ENCODE results near the gene ABCC9. TPM values are rescaled to one million over a fixed set of nuclear protein-coding genes. Genes with fewer than 3 reads are reported as not detected.

Gene ABCC9
- total and polyA plus RNA-seq, 10 donors, result 0.42 to 21.8 (median 14.2) TPM

DNA sequence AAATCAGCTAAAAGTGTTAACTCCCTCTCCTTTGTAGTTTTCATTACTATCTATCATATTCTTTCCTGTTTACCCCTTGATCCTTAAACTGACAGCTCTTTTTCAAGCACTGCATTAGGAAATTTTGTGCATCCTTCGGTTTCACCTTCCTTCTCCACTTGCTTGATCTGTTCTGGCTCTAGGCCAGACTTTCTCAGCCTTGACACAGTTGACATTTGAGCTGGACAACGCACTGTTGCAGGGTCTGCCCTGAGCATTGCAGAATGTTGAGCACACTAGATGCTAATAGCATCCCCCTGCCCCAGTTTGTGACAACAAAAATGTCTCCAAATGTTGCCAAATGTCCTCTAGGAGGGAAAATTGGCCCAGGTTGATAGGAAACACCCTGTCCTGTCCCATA is 91.3 kb downstream of the ABCC9 start:
- H3K27ac ChIP-seq, result no peak overlapping the region
- intact Hi-C loops (cut with DNase I; ENCODE audit: low total_unique reads), result no loop called here
- no peaks in the 10 kb centered on the region for H3K27me3 ChIP-seq (replicated peaks in 1 of 7)

DNA sequence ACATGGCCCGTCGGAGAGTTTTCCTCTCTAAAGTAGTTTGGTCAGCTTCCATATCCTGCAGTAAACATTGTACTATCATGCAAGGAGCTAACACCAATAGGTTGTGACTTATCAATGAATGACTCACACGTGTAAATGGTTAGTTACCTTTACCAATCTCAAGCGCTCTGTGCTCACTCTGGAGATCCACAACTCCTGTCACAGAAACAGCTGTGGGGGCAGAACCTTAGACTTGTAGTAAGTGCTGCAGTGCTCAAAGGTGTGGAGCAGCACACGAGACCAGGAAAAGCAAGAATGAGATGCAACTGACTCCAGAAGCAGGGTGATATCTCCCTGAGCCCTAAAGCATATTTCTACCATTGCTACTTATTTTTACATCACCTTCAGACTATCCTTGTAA is 93.0 kb downstream of the ABCC9 start:
- H3K36me3 ChIP-seq, result no peaks in the 10 kb centered on the region
- no peaks in the 10 kb centered on the region for H3K9me3 ChIP-seq
- intact Hi-C loops (cut with DNase I; ENCODE audit: low total_unique reads), result no loop called here
- no peaks in the 10 kb centered on the region for H3K4me1 ChIP-seq
- no peak for TF ChIP-seq POLR2A (IDR thresholded peaks at IDR 0.05)
- TF ChIP-seq, protein P1, sequence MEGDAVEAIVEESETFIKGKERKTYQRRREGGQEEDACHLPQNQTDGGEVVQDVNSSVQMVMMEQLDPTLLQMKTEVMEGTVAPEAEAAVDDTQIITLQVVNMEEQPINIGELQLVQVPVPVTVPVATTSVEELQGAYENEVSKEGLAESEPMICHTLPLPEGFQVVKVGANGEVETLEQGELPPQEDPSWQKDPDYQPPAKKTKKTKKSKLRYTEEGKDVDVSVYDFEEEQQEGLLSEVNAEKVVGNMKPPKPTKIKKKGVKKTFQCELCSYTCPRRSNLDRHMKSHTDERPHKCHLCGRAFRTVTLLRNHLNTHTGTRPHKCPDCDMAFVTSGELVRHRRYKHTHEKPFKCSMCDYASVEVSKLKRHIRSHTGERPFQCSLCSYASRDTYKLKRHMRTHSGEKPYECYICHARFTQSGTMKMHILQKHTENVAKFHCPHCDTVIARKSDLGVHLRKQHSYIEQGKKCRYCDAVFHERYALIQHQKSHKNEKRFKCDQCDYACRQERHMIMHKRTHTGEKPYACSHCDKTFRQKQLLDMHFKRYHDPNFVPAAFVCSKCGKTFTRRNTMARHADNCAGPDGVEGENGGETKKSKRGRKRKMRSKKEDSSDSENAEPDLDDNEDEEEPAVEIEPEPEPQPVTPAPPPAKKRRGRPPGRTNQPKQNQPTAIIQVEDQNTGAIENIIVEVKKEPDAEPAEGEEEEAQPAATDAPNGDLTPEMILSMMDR (IDR thresholded peaks at IDR 0.05 in 8 of 11, conservative IDR thresholded peaks at IDR 0.05 in 3 of 11), result no peak
- no peak for TF ChIP-seq POLR2AphosphoS5 (IDR thresholded peaks at IDR 0.05)
- DNase-seq, result no peak
- WGBS, 5 donors, result 80 to 87% (median 83%) methylated on average over 5 of the region's 5 CpGs
- no peaks in the 10 kb centered on the region for H3K27me3 ChIP-seq (replicated peaks in 1 of 7)
- H3K4me3 ChIP-seq, result no peak overlapping the region
- no peak overlapping the region for H3K27ac ChIP-seq

More for the DNA sequence above, 91.3 kb downstream of the ABCC9 start:
- Histone ChIP-seq H3K4me3 (no peak overlapping the region), H3K36me3 (no peaks in the 10 kb centered on the region), H3K9me3 (no peaks in the 10 kb centered on the region), H3K4me1 (no peaks in the 10 kb centered on the region)
- 53 to 77% (median 61%) methylated on average over 2 of the region's 2 CpGs for WGBS, 5 donors
- DNase-seq, result no peak
- TF ChIP-seq, protein P1 (IDR thresholded peaks at IDR 0.05 in 8 of 11, conservative IDR thresholded peaks at IDR 0.05 in 3 of 11), result no peak
- TF ChIP-seq POLR2A (IDR thresholded peaks at IDR 0.05) (no peak), POLR2AphosphoS5 (IDR thresholded peaks at IDR 0.05) (no peak)

DNA sequence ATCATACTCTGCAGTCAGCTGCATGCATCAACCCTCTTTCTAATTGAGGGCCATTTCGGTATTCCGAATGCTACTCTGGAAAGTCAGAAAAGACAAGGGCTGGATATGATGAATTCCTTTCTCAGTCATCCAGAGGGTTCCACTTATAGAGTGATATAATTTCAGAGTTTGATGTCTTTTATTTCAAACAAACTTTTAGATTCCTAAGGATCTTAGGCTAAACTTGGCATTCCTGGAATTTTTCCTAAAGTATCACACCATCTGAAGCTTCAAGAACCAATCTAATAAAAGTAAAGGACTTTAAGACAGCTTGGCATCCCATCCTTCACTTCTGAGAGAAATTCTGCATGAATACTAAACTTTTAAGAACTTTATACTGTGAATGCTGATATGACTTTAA is 97.4 kb downstream of the ABCC9 start:
- 84 to 87% (median 86%) methylated on average over 2 of the region's 2 CpGs for WGBS, 5 donors
- DNase-seq, result no peak
- Histone ChIP-seq H3K27me3 (replicated peaks in 1 of 7) (no peaks in the 10 kb centered on the region), H3K4me1 (no peaks in the 10 kb centered on the region), H3K4me3 (no peak overlapping the region), H3K36me3 (no peaks in the 10 kb centered on the region), H3K9me3 (no peaks in the 10 kb centered on the region), H3K27ac (no peak overlapping the region)
- TF ChIP-seq, protein P1 (IDR thresholded peaks at IDR 0.05 in 8 of 11, conservative IDR thresholded peaks at IDR 0.05 in 3 of 11), result no peak
- no peak for TF ChIP-seq POLR2AphosphoS5 (IDR thresholded peaks at IDR 0.05)
- TF ChIP-seq POLR2A (IDR thresholded peaks at IDR 0.05), result no peak
- intact Hi-C loops (cut with DNase I; ENCODE audit: low total_unique reads), result no loop called here

DNA sequence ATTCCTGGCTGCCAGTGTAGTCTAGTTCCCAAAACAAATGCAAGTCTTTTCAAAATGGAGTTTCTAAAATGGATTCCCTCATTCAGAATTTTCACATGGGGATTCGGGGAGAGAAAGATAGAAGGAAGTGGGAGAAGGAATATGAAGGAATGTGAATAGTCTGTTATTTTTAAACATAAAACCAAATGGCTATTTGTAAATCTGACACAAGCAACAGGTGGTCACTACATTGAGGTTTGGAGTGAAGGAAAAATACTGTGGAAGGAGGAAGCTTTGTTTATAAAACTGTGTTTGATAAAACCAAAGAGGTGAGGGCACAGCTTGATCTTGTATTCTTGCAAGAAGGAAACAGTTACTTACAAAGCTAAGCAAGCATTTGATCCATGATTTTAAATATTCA is 101.5 kb downstream of the ABCC9 start:
- Histone ChIP-seq H3K4me3 (no peak overlapping the region), H3K36me3 (no peaks in the 10 kb centered on the region), H3K4me1 (no peaks in the 10 kb centered on the region), H3K27me3 (replicated peaks in 1 of 7) (no peaks in the 10 kb centered on the region), H3K27ac (no peak overlapping the region), H3K9me3 (no peaks in the 10 kb centered on the region)
- DNase-seq, result no peak
- WGBS, 5 donors, result 63 to 88% (median 75%) methylated on average over 1 of the region's 1 CpG
- intact Hi-C loops (cut with DNase I; ENCODE audit: low total_unique reads), result no loop called here
- no peak for TF ChIP-seq POLR2A (IDR thresholded peaks at IDR 0.05)
- TF ChIP-seq POLR2AphosphoS5 (IDR thresholded peaks at IDR 0.05), result no peak
- TF ChIP-seq, protein P1 (IDR thresholded peaks at IDR 0.05 in 8 of 11, conservative IDR thresholded peaks at IDR 0.05 in 3 of 11), result no peak

Data from spleen (tissue), 11 donors.